Measurements from ENCODE around the gene HIVEP3.

Gene HIVEP3

DNA sequence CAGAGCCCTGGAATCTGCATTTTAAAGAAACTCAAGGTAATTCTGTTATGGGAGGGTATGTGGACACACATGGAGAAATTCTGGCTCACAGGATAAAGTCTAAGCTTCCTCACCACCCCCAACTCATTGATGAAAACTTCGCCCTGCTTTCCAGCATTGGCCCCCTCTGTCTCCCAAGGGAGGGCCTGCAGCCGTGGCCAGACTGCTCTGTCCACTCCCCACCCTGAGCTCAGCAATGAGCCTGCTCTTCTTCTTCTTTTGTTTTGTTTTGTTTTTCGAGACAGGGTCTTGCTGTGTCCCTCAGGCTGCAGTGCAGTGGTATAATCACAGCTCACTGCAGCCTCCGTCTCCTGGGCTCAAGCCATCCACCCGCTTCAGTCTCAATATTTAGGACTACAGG lies 297.5 kb downstream of the HIVEP3 start:
- TF ChIP-seq POLR2AphosphoS5 (IDR thresholded peaks at IDR 0.05; ENCODE audit: low read depth, low read length) (no peak), SIN3A (IDR thresholded peaks at IDR 0.05; ENCODE audit: borderline replicate concordance, insufficient read depth, low read length) (no peak), TAF1 (IDR thresholded peaks at IDR 0.05; ENCODE audit: borderline replicate concordance, insufficient read depth, low read length) (no peak), FOXP2 (optimal IDR thresholded peaks at IDR 0.05; ENCODE audit: borderline replicate concordance, extremely low read depth, extremely low read length, insufficient read depth) (no peak)
- TF ChIP-seq, protein P1, sequence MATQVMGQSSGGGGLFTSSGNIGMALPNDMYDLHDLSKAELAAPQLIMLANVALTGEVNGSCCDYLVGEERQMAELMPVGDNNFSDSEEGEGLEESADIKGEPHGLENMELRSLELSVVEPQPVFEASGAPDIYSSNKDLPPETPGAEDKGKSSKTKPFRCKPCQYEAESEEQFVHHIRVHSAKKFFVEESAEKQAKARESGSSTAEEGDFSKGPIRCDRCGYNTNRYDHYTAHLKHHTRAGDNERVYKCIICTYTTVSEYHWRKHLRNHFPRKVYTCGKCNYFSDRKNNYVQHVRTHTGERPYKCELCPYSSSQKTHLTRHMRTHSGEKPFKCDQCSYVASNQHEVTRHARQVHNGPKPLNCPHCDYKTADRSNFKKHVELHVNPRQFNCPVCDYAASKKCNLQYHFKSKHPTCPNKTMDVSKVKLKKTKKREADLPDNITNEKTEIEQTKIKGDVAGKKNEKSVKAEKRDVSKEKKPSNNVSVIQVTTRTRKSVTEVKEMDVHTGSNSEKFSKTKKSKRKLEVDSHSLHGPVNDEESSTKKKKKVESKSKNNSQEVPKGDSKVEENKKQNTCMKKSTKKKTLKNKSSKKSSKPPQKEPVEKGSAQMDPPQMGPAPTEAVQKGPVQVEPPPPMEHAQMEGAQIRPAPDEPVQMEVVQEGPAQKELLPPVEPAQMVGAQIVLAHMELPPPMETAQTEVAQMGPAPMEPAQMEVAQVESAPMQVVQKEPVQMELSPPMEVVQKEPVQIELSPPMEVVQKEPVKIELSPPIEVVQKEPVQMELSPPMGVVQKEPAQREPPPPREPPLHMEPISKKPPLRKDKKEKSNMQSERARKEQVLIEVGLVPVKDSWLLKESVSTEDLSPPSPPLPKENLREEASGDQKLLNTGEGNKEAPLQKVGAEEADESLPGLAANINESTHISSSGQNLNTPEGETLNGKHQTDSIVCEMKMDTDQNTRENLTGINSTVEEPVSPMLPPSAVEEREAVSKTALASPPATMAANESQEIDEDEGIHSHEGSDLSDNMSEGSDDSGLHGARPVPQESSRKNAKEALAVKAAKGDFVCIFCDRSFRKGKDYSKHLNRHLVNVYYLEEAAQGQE (IDR thresholded peaks at IDR 0.05; ENCODE audit: insufficient read depth in 1 of 2, low read depth in 2 of 2, low read length in 2 of 2) = no peak

- TF ChIP-seq POLR2AphosphoS5 (IDR thresholded peaks at IDR 0.05; ENCODE audit: low read depth, low read length) (no peak), TAF1 (IDR thresholded peaks at IDR 0.05; ENCODE audit: borderline replicate concordance, insufficient read depth, low read length) (no peak), SIN3A (IDR thresholded peaks at IDR 0.05; ENCODE audit: borderline replicate concordance, insufficient read depth, low read length) (no peak), FOXP2 (optimal IDR thresholded peaks at IDR 0.05; ENCODE audit: borderline replicate concordance, extremely low read depth, extremely low read length, insufficient read depth) (no peak)
- TF ChIP-seq, protein P1 (IDR thresholded peaks at IDR 0.05; ENCODE audit: insufficient read depth in 1 of 2, low read depth in 2 of 2, low read length in 2 of 2) = no peak
These were observed 298.2 kb downstream of the HIVEP3 start for GRCh38 chr1:41620365-41621169.

- TF ChIP-seq SIN3A (IDR thresholded peaks at IDR 0.05; ENCODE audit: borderline replicate concordance, insufficient read depth, low read length) = no peak
- TF ChIP-seq TAF1 (IDR thresholded peaks at IDR 0.05; ENCODE audit: borderline replicate concordance, insufficient read depth, low read length) = no peak
- no peak for TF ChIP-seq POLR2AphosphoS5 (IDR thresholded peaks at IDR 0.05; ENCODE audit: low read depth, low read length)
- TF ChIP-seq FOXP2 (optimal IDR thresholded peaks at IDR 0.05; ENCODE audit: borderline replicate concordance, extremely low read depth, extremely low read length, insufficient read depth) = no peak
- TF ChIP-seq, protein P1 (IDR thresholded peaks at IDR 0.05; ENCODE audit: insufficient read depth in 1 of 2, low read depth in 2 of 2, low read length in 2 of 2) = no peak
These were observed 299.0 kb downstream of the HIVEP3 start for GRCh38 chr1:41619511-41620364.

DNA sequence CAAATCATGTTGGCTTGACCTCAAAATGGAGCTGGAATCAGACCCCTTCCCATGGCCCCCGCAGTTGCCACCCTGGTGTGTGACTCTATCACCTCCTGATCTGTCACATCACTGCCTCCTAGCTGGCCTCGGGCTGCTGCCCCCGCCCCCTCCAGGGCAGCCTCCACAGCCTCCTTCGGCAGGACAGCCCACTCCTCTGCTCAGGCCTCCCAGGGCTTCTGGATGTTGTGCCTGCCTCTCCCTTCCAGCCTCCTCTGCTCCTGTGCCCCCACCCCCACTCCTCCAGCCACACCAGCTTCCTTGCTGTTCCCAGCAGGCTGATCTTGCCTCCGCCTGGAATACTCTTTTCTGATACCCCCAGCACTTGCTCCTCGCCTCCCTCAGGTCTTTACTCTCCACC lies 299.9 kb downstream of the HIVEP3 start:
- TF ChIP-seq SIN3A (IDR thresholded peaks at IDR 0.05; ENCODE audit: borderline replicate concordance, insufficient read depth, low read length) (no peak), POLR2AphosphoS5 (IDR thresholded peaks at IDR 0.05; ENCODE audit: low read depth, low read length) (no peak), FOXP2 (optimal IDR thresholded peaks at IDR 0.05; ENCODE audit: borderline replicate concordance, extremely low read depth, extremely low read length, insufficient read depth) (no peak), TAF1 (IDR thresholded peaks at IDR 0.05; ENCODE audit: borderline replicate concordance, insufficient read depth, low read length) (no peak)
- TF ChIP-seq, protein P1 (IDR thresholded peaks at IDR 0.05; ENCODE audit: insufficient read depth in 1 of 2, low read depth in 2 of 2, low read length in 2 of 2) = no peak
